Pulmonary artery endothelial cell (primary cell): Measurements from ENCODE around the gene DPH1. TPM values are rescaled to one million over a fixed set of nuclear protein-coding genes. Genes with fewer than 3 reads are reported as not detected.

ENCODE experiments used
- DNase-seq: peaks from one replicate; pipeline ENCODE4 v3.0.0-alpha.2; 2011; ENCODE audit warnings: low read depth, low spot score
- total RNA-seq: library from RNA; depleted of rRNA; stranded (reverse); fragments of >200 nt; gene quantifications from 2 replicates; pipeline ENCODE4 v1.2.3, GENCODE V29; 2014

The DPH1 gene
- total RNA-seq, 1 donor from 2014 or later: 13.2 TPM

- DNase-seq: no peak
Observed at GRCh38 chr17:2076087-2076984, 46.4 kb downstream of the DPH1 start.

GRCh38 chr17:2077040-2077439 is 47.1 kb downstream of the DPH1 start:
- DNase-seq: no peak

- no peak for DNase-seq
Observed at GRCh38 chr17:2081564-2081963, 51.6 kb downstream of the DPH1 start.

GRCh38 chr17:2082003-2082781 is 52.2 kb downstream of the DPH1 start:
- DNase-seq: no peak

- no peak for DNase-seq
Observed at GRCh38 chr17:2083613-2084035, 53.7 kb downstream of the DPH1 start.

- DNase-seq: no peak
Observed at GRCh38 chr17:2084036-2084765, 54.2 kb downstream of the DPH1 start.

- DNase-seq: peak; percentile 88
Observed at GRCh38 chr17:2084766-2085647, 55.1 kb downstream of the DPH1 start.

GRCh38 chr17:2085648-2085949 is 55.6 kb downstream of the DPH1 start:
- peak; percentile 60 for DNase-seq

GRCh38 chr17:2086306-2086705 is 56.4 kb downstream of the DPH1 start:
- DNase-seq: no peak

- peak; percentile 55 for DNase-seq
Observed at GRCh38 chr17:2087597-2088211, 57.8 kb downstream of the DPH1 start.

GRCh38 chr17:2089021-2089422 is 59.1 kb downstream of the DPH1 start:
- no peak for DNase-seq

GRCh38 chr17:2090210-2090641 is 60.3 kb downstream of the DPH1 start:
- no peak for DNase-seq

- peak; percentile 75 for DNase-seq
Observed at GRCh38 chr17:2090804-2091534, 61.0 kb downstream of the DPH1 start.

- no peak for DNase-seq
Observed at GRCh38 chr17:2092253-2092652, 62.3 kb downstream of the DPH1 start.

GRCh38 chr17:2093349-2093748 is 63.4 kb downstream of the DPH1 start:
- no peak for DNase-seq

Other genes starting within 250 kb of the DPH1 start
- gene SMYD4, start 200.3 kb upstream of the DPH1 start, total RNA-seq: 10.6 and 12.2 TPM in 2 replicates
- 57.0 and 64.2 TPM in 2 replicates for gene RPA1, start 200.1 kb upstream of the DPH1 start, total RNA-seq
- under 0.01 TPM in 1 of 2 replicates, not detected in the other for gene RTN4RL1, start 4.8 kb upstream of the DPH1 start, total RNA-seq
- 67.8 and 78.2 TPM in 2 replicates for gene OVCA2, start 11.9 kb downstream of the DPH1 start, total RNA-seq
- 34.6 and 35.1 TPM in 2 replicates for gene HIC1, start 24.9 kb downstream of the DPH1 start, total RNA-seq